Endothelial cell of umbilical vein (primary cell): ENCODE measurements around the gene CLNK. TPM values are rescaled to one million over a fixed set of nuclear protein-coding genes. Genes with fewer than 3 reads are reported as not detected.

Experiments used
- BruUV-seq: library from RNA; stranded (reverse); fragments of 400-500 nt; replicated peaks from 2 replicates; lab custom pipeline; 2021; lab: Mats Ljungman, UMichigan
- CTCF ChIA-PET: fragments of 300-600, 350-600 bp; sonication (Branson Sonifier 250); formaldehyde crosslinking; loops from one replicate; lab custom pipeline; 2021; ENCODE audit warnings: antibody characterized with exemption, inconsistent platforms; lab: Charles Lee
- POLR2A ChIA-PET: fragments of 300-600, 350-600 bp; sonication (Branson Sonifier 250); formaldehyde crosslinking; loops from one replicate; lab custom pipeline; 2021; ENCODE audit warnings: antibody characterized with exemption, inconsistent platforms; lab: Charles Lee
- DNase-seq: peaks from one replicate; pipeline ENCODE4 v3.0.0-alpha.2; 2011; ENCODE audit warnings: low read depth, low spot score
- FAIRE-seq: peaks from 2 replicates; lab custom pipeline; 2011; peaks lifted over from hg19 to GRCh38; lab: Jason Lieb, UNC
- H2AFZ ChIP-seq: 2 replicates; pipeline ENCODE4 v1.6.0; 2012; ENCODE audit warnings: low read depth, low read length, control low read depth, inconsistent platforms
- H3K27ac ChIP-seq: 2 replicates; pipeline ENCODE4 v1.5.1; 2011; ENCODE audit warnings: low read depth, mild to moderate bottlenecking, control low read depth, low read length, moderate library complexity; ENCODE audit not compliant: insufficient read depth
- H3K27me3 ChIP-seq, 2 experiments: 2 replicates each; pipeline versions ENCODE4 v1.6.0 to v1.6.1; 2011; ENCODE audit warnings: low read length in 2 of 2, mixed read lengths in 1 of 2; ENCODE audit not compliant: control insufficient read depth in 2 of 2, insufficient read depth in 2 of 2
- H3K36me3 ChIP-seq, 2 experiments: 2 replicates in 1 of 2; 3 replicates in 1 of 2; pipeline ENCODE4 v1.5.1; 2011; ENCODE audit warnings: low read length in 2 of 2, mild to moderate bottlenecking in 1 of 2, moderate library complexity in 1 of 2; ENCODE audit not compliant: control insufficient read depth in 2 of 2, insufficient read depth in 2 of 2; ENCODE audit errors: extremely low read depth in 1 of 2
- H3K4me1 ChIP-seq: 3 replicates; pipeline ENCODE4 v1.5.1; 2011; ENCODE audit warnings: mild to moderate bottlenecking, low read length; ENCODE audit not compliant: control insufficient read depth, insufficient read depth; ENCODE audit errors: extremely low read depth
- H3K4me2 ChIP-seq: 2 replicates; pipeline ENCODE4 v1.6.1; 2011; ENCODE audit warnings: low read length, control low read depth, mixed read lengths; ENCODE audit not compliant: insufficient read depth
- H3K4me3 ChIP-seq, 3 experiments: fragments of 200-600 bp in 1 of 3; sonication (generic), shearing (Covaris generic) in 1 of 3; replicated peaks in 1 of 3; 2 replicates each; pipeline ENCODE4 v1.5.1; 2011 to 2016; ENCODE audit warnings: control low read depth in 3 of 3, low read length in 3 of 3, mild to moderate bottlenecking in 2 of 3, inconsistent platforms in 1 of 3, low read depth in 1 of 3, moderate library complexity in 1 of 3; ENCODE audit not compliant: insufficient read depth in 1 of 3
- H3K79me2 ChIP-seq: 2 replicates; pipeline ENCODE4 v1.6.0; 2012; ENCODE audit warnings: low read length, inconsistent platforms; ENCODE audit not compliant: control insufficient read depth, insufficient read depth
- H3K9ac ChIP-seq: replicated peaks from 2 replicates; pipeline ENCODE3; 2011; ENCODE audit warnings: low read length, control low read depth; ENCODE audit not compliant: insufficient read depth; ENCODE audit errors: extremely low read depth
- H3K9me1 ChIP-seq: replicated peaks from 3 replicates; pipeline ENCODE4 v1.6.0; 2011; ENCODE audit warnings: mild to moderate bottlenecking, low read length; ENCODE audit not compliant: control insufficient read depth, insufficient read depth; ENCODE audit errors: extremely low read depth
- H3K9me3 ChIP-seq: replicated peaks from 2 replicates; pipeline ENCODE4 v1.5.1; 2012; ENCODE audit warnings: low read length, inconsistent platforms; ENCODE audit not compliant: control insufficient read depth, insufficient read depth
- H4K20me1 ChIP-seq: replicated peaks from 2 replicates; pipeline ENCODE3; 2011; ENCODE audit warnings: mild to moderate bottlenecking, low read length; ENCODE audit not compliant: control insufficient read depth, insufficient read depth; ENCODE audit errors: extremely low read depth
- CTCF ChIP-seq, 2 donors: IDR thresholded peaks; 1 replicate in 1 of 2; 2 replicates in 1 of 2; pipeline ENCODE4 v1.5.1; 2011; ENCODE audit warnings: low read length in 2 of 2, mild to moderate bottlenecking in 2 of 2, moderate library complexity in 2 of 2, control low read depth in 1 of 2, inconsistent platforms in 1 of 2, low read depth in 1 of 2; ENCODE audit not compliant: insufficient read depth in 1 of 2; ENCODE audit errors: extremely low read depth in 1 of 2
- EZH2 ChIP-seq: IDR thresholded peaks from 2 replicates; pipeline ENCODE4 v1.6.1; 2012; ENCODE audit warnings: borderline replicate concordance, low read depth, mild to moderate bottlenecking, moderate library complexity, low read length, inconsistent platforms; ENCODE audit not compliant: severe bottlenecking
- FOS ChIP-seq: IDR thresholded peaks from 2 replicates; pipeline ENCODE4 v1.6.1; 2011; ENCODE audit warnings: mild to moderate bottlenecking, low read length, moderate library complexity, borderline replicate concordance; ENCODE audit not compliant: insufficient read depth
- GATA2 ChIP-seq: IDR thresholded peaks from 2 replicates; pipeline ENCODE4 v1.7.0; 2011; ENCODE audit warnings: low read depth, mild to moderate bottlenecking, moderate library complexity, mixed read lengths, low read length; ENCODE audit not compliant: insufficient read length, insufficient read depth
- JUN ChIP-seq: IDR thresholded peaks from 2 replicates; pipeline ENCODE4 v1.6.1; 2011; ENCODE audit warnings: borderline replicate concordance, low read depth; ENCODE audit not compliant: insufficient read length, insufficient read depth
- MYC ChIP-seq: IDR thresholded peaks from one replicate; pipeline ENCODE4 v1.6.1; 2011; ENCODE audit warnings: mild to moderate bottlenecking, low read depth, low read length
- POLR2A ChIP-seq: IDR thresholded peaks from 2 replicates; pipeline ENCODE4 v1.6.1; 2012; ENCODE audit warnings: low read depth, mild to moderate bottlenecking, control low read depth, low read length
- POLR2AphosphoS5 ChIP-seq: IDR thresholded peaks from 2 replicates; pipeline ENCODE4 v1.6.1; 2012; ENCODE audit warnings: low read depth, mild to moderate bottlenecking, control low read depth, low read length, moderate library complexity; ENCODE audit not compliant: insufficient read depth
- dilution Hi-C: fragments of 300-500 bp; cut with MboI; formaldehyde crosslinking; loops from one replicate; pipeline ENCODE4 v1.15.0; 2019; ENCODE audit warnings: low sequenced_read_pairs; ENCODE audit not compliant: extremely low pct_ligation_motif_present
- intact Hi-C: fragments of 100-400 bp; cut with micrococcal nuclease; formaldehyde crosslinking; loops from one replicate; pipeline ENCODE4 v1.10.0; 2022
- polyA plus RNA-seq, 4 experiments: library from polyadenylated mRNA; depleted of rRNA in 3 of 4; stranded (reverse) in 3 of 4; unstranded in 1 of 4; fragments of >200 nt; gene quantifications; 2 replicates each; pipeline versions ENCODE4 v1.2.1 to v1.2.3, GENCODE V29; 2011 to 2012; ENCODE audit warnings: missing spikeins in 1 of 4
- total RNA-seq: library from RNA; stranded (reverse); gene quantifications from 2 replicates; pipeline ENCODE4 v1.2.3, GENCODE V29; 2021

The CLNK gene
- total and polyA plus RNA-seq, 2 donors (not counting 3 experiments of a cell fraction or from before 2014, with no cell fraction given), result not detected

GRCh38 chr4:10530137-10530786 is 154.3 kb downstream of the CLNK start:
- H2AFZ ChIP-seq, result no peak overlapping the region
- peak overlapping the region; percentile 76 for H3K9ac ChIP-seq
- FAIRE-seq (peak; percentile 73), DNase-seq (peak; percentile 95)
- no peaks in the 10 kb centered on the region for H4K20me1 ChIP-seq
- dilution Hi-C loops, result loop anchor here (25.0 kb wide), 1 partner anchor 368 kb away; no protein-coding TSS in a partner anchor
- TF ChIP-seq EZH2 (no peak), CTCF (IDR thresholded peaks at IDR 0.05; ENCODE audit: extremely low read depth in 1 of 2, insufficient read depth in 1 of 2, low read depth in 1 of 2, low read length in 2 of 2) (no peak), FOS (peak; percentile 11), JUN (peak; percentile 46), GATA2 (peak; percentile 100), MYC (no peak), POLR2AphosphoS5 (peak; percentile 94), POLR2A (peak; percentile 84)
- H3K27ac ChIP-seq, result peak overlapping the region; percentile 98
- no peaks in the 10 kb centered on the region for H3K27me3 ChIP-seq
- peak overlapping the region in 1 of 3 experiments; percentile 35 for H3K4me3 ChIP-seq
- BruUV-seq, result no TSS peak
- H3K79me2 ChIP-seq, result no peaks in the 10 kb centered on the region
- intact Hi-C loops, result loop anchor here (1.0 to 5.0 kb wide), 8 partner anchors 69 to 513 kb away; no protein-coding TSS in a partner anchor
- H3K9me1 ChIP-seq, result no peaks in the 10 kb centered on the region
- POLR2A ChIA-PET, result interaction anchor here (1.2 to 1.8 kb wide), 2 partner anchors 414 kb away, joined by 3 to 4 read pairs; partner anchors contain the start of gene WDR1
- peaks cover 37% of the 10 kb centered on the region for H3K4me1 ChIP-seq
- peak overlapping the region; percentile 87 for H3K4me2 ChIP-seq
- no peaks in the 10 kb centered on the region for H3K36me3 ChIP-seq
- H3K9me3 ChIP-seq, result no peaks in the 10 kb centered on the region
- CTCF ChIA-PET, result interaction anchor here (0.6 to 2.2 kb wide), 5 partner anchors 57 to 407 kb away, joined by 3 to 10 read pairs (median 3); no protein-coding TSS in a partner anchor
